Duodenal mucosa (tissue), 2 donors: ENCODE results near the gene PDXK.

ENCODE experiments used
- H3K27ac ChIP-seq: one replicate; pipeline ENCODE4 v1.7.0; 2013; ENCODE audit warnings: low read depth, low read length
- H3K27me3 ChIP-seq, 2 donors: one replicate each; pipeline ENCODE4 v1.7.0; 2013; ENCODE audit warnings: low read length in 2 of 2, control low read depth in 1 of 2; ENCODE audit not compliant: insufficient read depth in 2 of 2, control insufficient read depth in 1 of 2
- H3K36me3 ChIP-seq, 2 donors: one replicate each; pipeline ENCODE4 v1.7.0; 2013; ENCODE audit warnings: low read length in 2 of 2, control low read depth in 1 of 2; ENCODE audit not compliant: insufficient read depth in 2 of 2, control insufficient read depth in 1 of 2
- H3K4me1 ChIP-seq, 2 donors: one replicate each; pipeline ENCODE4 v1.7.0; 2013; ENCODE audit warnings: low read length in 2 of 2, control low read depth in 1 of 2; ENCODE audit not compliant: insufficient read depth in 2 of 2, control insufficient read depth in 1 of 2
- H3K4me3 ChIP-seq, 2 donors: one replicate each; pipeline ENCODE4 v1.7.0; 2013; ENCODE audit warnings: low read length in 2 of 2, low read depth in 1 of 2
- H3K9ac ChIP-seq, 2 donors: one replicate each; pipeline ENCODE4 v1.7.0; 2013; ENCODE audit warnings: low read length in 2 of 2, low read depth in 1 of 2
- H3K9me3 ChIP-seq, 2 donors: one replicate each; pipeline ENCODE4 v1.7.0; 2013; ENCODE audit warnings: low read length in 2 of 2, control low read depth in 1 of 2; ENCODE audit not compliant: control insufficient read depth in 1 of 2

PDXK gene

DNA sequence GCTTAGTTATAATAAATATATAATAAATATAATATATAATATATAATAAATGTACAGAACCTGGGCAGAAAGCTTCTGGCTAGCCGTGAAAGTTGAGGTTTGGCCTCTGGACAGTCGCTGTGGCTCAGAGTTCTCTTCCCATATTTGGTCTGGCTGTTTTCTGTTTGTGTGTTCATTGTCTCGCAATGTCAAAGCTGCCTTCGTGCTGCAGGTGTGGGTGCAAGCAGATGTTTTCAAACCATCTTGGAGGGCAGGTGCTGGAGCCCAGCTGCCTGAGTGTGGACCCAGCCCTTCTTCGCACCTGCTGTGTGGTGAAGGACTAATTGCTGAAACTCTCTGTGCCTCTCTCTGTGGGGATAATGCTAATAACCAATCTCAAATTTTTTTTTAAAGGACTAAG, 60.7 kb downstream of the PDXK start:
- Histone ChIP-seq H3K36me3 (no peaks in the 10 kb centered on the region), H3K27me3 (no peaks in the 10 kb centered on the region), H3K4me1 (peaks cover 7 to 17% of the 10 kb centered on the region in 2 donors), H3K9me3 (no peaks in the 10 kb centered on the region), H3K27ac (no peak overlapping the region), H3K9ac (no peak overlapping the region), H3K4me3 (no peak overlapping the region)

- peaks cover 0 to 7% of the 10 kb centered on the region in 2 donors for H3K4me1 ChIP-seq
- H3K9me3 ChIP-seq = no peaks in the 10 kb centered on the region
- H3K27me3 ChIP-seq = no peaks in the 10 kb centered on the region
- H3K9ac ChIP-seq = no peak overlapping the region
- H3K27ac ChIP-seq = no peak overlapping the region
- no peaks in the 10 kb centered on the region for H3K36me3 ChIP-seq
- H3K4me3 ChIP-seq = no peak overlapping the region
Observed at GRCh38 chr21:43781846-43782245, 62.9 kb downstream of the PDXK start.

DNA sequence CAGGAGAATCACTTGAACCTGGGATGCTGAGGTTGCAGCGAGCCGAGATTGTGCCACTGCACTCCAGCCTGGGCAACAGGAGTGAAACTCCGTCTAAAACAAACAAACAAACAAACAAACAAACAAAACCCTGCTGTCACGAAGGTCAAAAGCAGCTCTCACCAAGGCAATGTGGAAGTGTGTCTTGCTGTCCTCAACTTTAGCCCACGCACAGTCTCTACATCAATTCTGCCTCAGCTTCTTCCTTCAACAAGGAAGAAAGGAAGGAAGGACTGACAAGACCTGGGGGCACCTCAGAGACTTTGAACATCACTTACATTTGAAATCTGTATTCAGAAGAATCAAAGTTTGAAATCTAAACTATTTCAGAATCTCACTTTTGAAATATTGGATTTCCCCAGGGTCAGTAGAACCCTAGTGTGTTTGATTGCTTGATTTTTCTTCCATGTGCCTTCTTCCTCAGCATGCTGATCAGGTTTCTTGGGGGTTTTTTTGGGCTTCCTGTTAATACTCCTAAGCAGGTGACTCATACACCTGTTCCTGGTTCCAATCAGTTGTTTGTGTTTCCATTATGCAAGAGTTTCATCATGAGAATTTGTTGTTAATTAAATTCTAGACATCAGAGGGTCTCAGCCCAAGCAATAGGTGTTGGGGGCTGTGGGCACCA, 63.6 kb downstream of the PDXK start:
- H3K27ac ChIP-seq = no peak overlapping the region
- no peaks in the 10 kb centered on the region for H3K27me3 ChIP-seq
- H3K9me3 ChIP-seq = no peaks in the 10 kb centered on the region
- peaks cover 0 to 7% of the 10 kb centered on the region in 2 donors for H3K4me1 ChIP-seq
- H3K9ac ChIP-seq = no peak overlapping the region
- no peaks in the 10 kb centered on the region for H3K36me3 ChIP-seq
- H3K4me3 ChIP-seq = no peak overlapping the region

GRCh38 chr21:43783098-43783700, 64.3 kb downstream of the PDXK start:
- Histone ChIP-seq H3K9me3 (no peaks in the 10 kb centered on the region), H3K27me3 (no peaks in the 10 kb centered on the region), H3K4me3 (no peak overlapping the region), H3K4me1 (peaks cover 0 to 7% of the 10 kb centered on the region in 2 donors), H3K36me3 (no peaks in the 10 kb centered on the region), H3K9ac (no peak overlapping the region), H3K27ac (no peak overlapping the region)

DNA sequence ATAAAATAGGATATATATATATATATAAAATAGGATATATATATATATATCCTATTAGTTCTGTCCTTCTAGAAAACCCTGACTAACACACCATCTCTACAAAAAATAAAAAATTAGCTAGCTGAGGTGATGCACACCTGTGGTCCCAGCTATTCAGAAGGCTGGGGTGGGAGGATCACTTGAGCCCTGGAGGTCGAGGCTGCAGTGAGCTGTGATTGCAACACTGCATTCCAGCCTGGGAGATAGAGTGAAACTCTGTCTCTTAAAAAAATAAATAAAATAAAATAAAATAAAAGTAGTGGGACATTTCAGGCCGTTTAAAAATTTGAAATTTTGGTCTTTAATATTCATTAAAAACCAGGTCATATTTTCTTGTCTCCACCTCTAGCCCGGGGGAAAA, 66.2 kb downstream of the PDXK start:
- Histone ChIP-seq H3K4me1 (peaks cover 3 to 9% of the 10 kb centered on the region in 2 donors), H3K27me3 (no peaks in the 10 kb centered on the region), H3K4me3 (no peak overlapping the region), H3K36me3 (no peaks in the 10 kb centered on the region), H3K27ac (no peak overlapping the region), H3K9ac (no peak overlapping the region), H3K9me3 (no peaks in the 10 kb centered on the region)

DNA sequence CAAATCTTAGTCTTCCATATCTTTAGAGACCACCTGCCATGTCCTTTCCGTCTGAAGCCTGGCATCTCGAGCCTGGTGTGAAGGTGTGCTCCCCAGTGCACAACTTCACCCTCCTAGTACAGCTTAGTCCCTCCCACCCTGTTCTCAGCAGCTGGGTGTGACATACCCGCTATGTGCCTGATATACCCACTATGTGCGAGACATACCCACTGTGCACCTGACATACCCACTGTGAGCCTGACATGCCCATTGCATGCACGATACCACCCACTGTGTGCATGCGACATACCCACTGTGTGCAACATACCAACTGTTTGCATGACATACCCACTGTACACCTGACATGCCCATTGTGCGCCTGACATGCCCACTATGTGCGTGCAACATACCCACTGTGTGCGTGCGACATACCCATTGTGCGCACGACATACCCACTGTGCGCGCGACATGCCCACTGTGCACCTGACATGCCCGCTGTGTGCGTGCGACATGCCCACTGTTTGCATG, 67.4 kb downstream of the PDXK start:
- Histone ChIP-seq H3K4me3 (no peak overlapping the region), H3K27me3 (no peaks in the 10 kb centered on the region), H3K27ac (no peak overlapping the region), H3K36me3 (no peaks in the 10 kb centered on the region), H3K9me3 (no peaks in the 10 kb centered on the region), H3K9ac (no peak overlapping the region), H3K4me1 (peaks cover 14 to 18% of the 10 kb centered on the region in 2 donors)

- Histone ChIP-seq H3K27me3 (no peaks in the 10 kb centered on the region), H3K9ac (no peak overlapping the region)
Observed at GRCh38 chr21:43786807-43787440, 68.0 kb downstream of the PDXK start.

GRCh38 chr21:43789276-43790009, 70.5 kb downstream of the PDXK start, which contains the start of gene RRP1:
Gene RRP1, plus strand, starts transcription at chr21:43789577. Its CDS starts 53 bp downstream, at chr21:43789630.
- Histone ChIP-seq H3K4me3 (peak within 1 kb of the TSS; percentile 79 to 90), H3K27me3 (no peaks in the 10 kb centered on the region), H3K9me3 (no peaks in the 10 kb centered on the region), H3K36me3 (peaks cover 13 to 27% of the 10 kb centered on the region in 2 donors), H3K4me1 (peaks cover 14 to 18% of the 10 kb centered on the region in 2 donors), H3K9ac (peak within 1 kb of the TSS; percentile 79 to 86), H3K27ac (peak within 1 kb of the TSS; percentile 57)

More at GRCh38 chr21:43786807-43787440, 68.0 kb downstream of the PDXK start:
- Histone ChIP-seq H3K4me3 (no peak overlapping the region), H3K4me1 (peaks cover 14 to 18% of the 10 kb centered on the region in 2 donors), H3K36me3 (peaks cover 0 to 3% of the 10 kb centered on the region in 2 donors), H3K9me3 (no peaks in the 10 kb centered on the region), H3K27ac (no peak overlapping the region)

DNA sequence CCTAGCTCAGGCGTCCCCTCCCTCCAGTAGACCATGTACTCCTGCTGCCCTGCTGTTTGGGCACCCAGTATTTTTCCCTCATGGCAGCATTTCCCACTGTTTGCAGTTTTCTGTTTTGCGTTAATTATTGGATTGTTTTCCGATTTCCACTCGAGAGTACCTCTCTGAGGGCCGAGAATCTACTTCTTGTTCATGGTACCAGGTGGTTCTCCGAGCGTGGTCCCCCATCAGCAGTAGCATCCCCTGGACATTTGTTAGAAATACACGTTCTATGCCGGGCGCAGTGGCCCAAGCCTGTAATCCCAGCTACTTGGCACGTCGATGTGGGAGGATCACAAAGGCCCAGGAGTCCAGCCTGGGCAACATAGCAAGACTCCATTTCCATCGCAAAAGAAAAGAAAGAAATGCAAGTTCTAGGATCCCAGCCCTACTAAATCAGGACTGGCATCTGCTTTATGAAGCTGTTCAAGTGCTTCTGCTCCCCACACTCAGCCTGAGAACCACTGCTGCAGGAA, 71.1 kb downstream of the PDXK start:
- Histone ChIP-seq H3K4me3 (peak overlapping the region; percentile 79 to 90), H3K27me3 (no peaks in the 10 kb centered on the region), H3K27ac (peak overlapping the region; percentile 20), H3K36me3 (peaks cover 16 to 33% of the 10 kb centered on the region in 2 donors), H3K9me3 (no peaks in the 10 kb centered on the region), H3K9ac (peak overlapping the region; percentile 68 to 86), H3K4me1 (peaks cover 14 to 18% of the 10 kb centered on the region in 2 donors)
